ENCODE data around the gene MPPED2.

Gene MPPED2

GRCh38 chr11:30485756-30486155, 100.4 kb downstream of the MPPED2 start:
- H3K4me2 ChIP-seq (ENCODE audit: low read length): no peak overlapping the region
- H3K27ac ChIP-seq (ENCODE audit: low read length): no peak overlapping the region
- no peak overlapping the region for H3K9ac ChIP-seq (ENCODE audit: low read length)
- no peaks in the 10 kb centered on the region for H3K27me3 ChIP-seq (ENCODE audit: low read depth, low read length)
- no peak for TF ChIP-seq EZH2phosphoT487 (IDR thresholded peaks at IDR 0.05; ENCODE audit: low read depth)
- TF ChIP-seq, protein P1, sequence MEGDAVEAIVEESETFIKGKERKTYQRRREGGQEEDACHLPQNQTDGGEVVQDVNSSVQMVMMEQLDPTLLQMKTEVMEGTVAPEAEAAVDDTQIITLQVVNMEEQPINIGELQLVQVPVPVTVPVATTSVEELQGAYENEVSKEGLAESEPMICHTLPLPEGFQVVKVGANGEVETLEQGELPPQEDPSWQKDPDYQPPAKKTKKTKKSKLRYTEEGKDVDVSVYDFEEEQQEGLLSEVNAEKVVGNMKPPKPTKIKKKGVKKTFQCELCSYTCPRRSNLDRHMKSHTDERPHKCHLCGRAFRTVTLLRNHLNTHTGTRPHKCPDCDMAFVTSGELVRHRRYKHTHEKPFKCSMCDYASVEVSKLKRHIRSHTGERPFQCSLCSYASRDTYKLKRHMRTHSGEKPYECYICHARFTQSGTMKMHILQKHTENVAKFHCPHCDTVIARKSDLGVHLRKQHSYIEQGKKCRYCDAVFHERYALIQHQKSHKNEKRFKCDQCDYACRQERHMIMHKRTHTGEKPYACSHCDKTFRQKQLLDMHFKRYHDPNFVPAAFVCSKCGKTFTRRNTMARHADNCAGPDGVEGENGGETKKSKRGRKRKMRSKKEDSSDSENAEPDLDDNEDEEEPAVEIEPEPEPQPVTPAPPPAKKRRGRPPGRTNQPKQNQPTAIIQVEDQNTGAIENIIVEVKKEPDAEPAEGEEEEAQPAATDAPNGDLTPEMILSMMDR (IDR thresholded peaks at IDR 0.05; ENCODE audit: low read depth, low read length): no peak
- H3K9me3 ChIP-seq (ENCODE audit: insufficient read depth, low read length): no peaks in the 10 kb centered on the region
- H3K4me1 ChIP-seq (ENCODE audit: low read length): no peaks in the 10 kb centered on the region
- no peaks in the 10 kb centered on the region for H3K36me3 ChIP-seq (replicated peaks; ENCODE audit: low read depth, low read length)
- no peaks in the 10 kb centered on the region for H3K79me2 ChIP-seq (ENCODE audit: low read length)
- H4K20me1 ChIP-seq (ENCODE audit: insufficient read depth, low read length): no peaks in the 10 kb centered on the region
- H2AFZ ChIP-seq (ENCODE audit: low read depth, low read length): no peak overlapping the region
- H3K4me3 ChIP-seq (ENCODE audit: low read length): no peak overlapping the region

DNA sequence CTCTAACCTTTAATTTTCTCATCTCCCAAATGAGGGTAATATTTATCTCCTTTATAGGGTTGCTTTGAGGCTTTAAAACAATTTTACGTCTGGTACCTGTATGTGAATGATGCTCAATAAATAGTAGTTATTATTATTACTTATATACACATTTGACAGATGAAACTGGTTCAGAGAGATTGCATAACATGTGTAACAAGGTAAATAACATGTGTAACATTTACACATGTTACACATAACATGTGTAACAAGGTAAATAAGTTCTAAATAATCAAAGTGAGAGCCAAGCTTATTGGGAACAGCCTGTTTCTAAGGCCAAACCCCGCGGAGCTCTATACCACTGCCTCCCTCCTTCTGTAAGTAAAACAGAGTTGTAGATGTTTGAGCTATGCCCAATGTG, 100.9 kb downstream of the MPPED2 start:
- no peak for TF ChIP-seq EZH2phosphoT487 (IDR thresholded peaks at IDR 0.05; ENCODE audit: low read depth)
- TF ChIP-seq, protein P1 (IDR thresholded peaks at IDR 0.05; ENCODE audit: low read depth, low read length): no peak
- no peak overlapping the region for H3K27ac ChIP-seq (ENCODE audit: low read length)
- no peak overlapping the region for H3K4me3 ChIP-seq (ENCODE audit: low read length)
- H3K27me3 ChIP-seq (ENCODE audit: low read depth, low read length): no peaks in the 10 kb centered on the region
- H2AFZ ChIP-seq (ENCODE audit: low read depth, low read length): no peak overlapping the region
- no peaks in the 10 kb centered on the region for H3K9me3 ChIP-seq (ENCODE audit: insufficient read depth, low read length)
- no peaks in the 10 kb centered on the region for H3K36me3 ChIP-seq (replicated peaks; ENCODE audit: low read depth, low read length)
- H4K20me1 ChIP-seq (ENCODE audit: insufficient read depth, low read length): no peaks in the 10 kb centered on the region
- no peaks in the 10 kb centered on the region for H3K79me2 ChIP-seq (ENCODE audit: low read length)
- H3K9ac ChIP-seq (ENCODE audit: low read length): no peak overlapping the region
- no peaks in the 10 kb centered on the region for H3K4me1 ChIP-seq (ENCODE audit: low read length)
- H3K4me2 ChIP-seq (ENCODE audit: low read length): no peak overlapping the region

DNA sequence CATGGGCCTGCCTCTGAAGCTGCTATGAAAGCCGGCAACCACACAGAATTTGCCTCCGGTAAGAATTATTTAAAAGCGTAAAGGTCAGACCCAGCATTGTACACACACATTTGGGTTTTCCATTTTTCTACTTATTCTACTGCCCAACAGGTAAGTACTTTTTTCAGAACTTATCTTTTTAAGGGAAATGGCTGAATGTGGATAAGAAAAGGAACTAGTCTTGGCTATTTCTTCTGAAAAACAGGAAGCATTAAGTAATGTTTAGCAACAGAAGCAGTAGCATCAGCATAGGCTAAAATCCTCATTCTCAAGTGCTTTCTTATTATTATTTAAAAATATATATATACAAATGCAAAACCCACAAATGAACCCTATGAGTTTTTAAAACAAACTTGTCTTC, 103.1 kb downstream of the MPPED2 start:
- Histone ChIP-seq H3K9me3 (ENCODE audit: insufficient read depth, low read length) (no peaks in the 10 kb centered on the region), H3K9ac (ENCODE audit: low read length) (no peak overlapping the region), H3K79me2 (ENCODE audit: low read length) (no peaks in the 10 kb centered on the region), H3K4me1 (ENCODE audit: low read length) (no peaks in the 10 kb centered on the region), H3K36me3 (replicated peaks; ENCODE audit: low read depth, low read length) (no peaks in the 10 kb centered on the region), H2AFZ (ENCODE audit: low read depth, low read length) (no peak overlapping the region), H3K4me3 (ENCODE audit: low read length) (no peak overlapping the region), H4K20me1 (ENCODE audit: insufficient read depth, low read length) (no peaks in the 10 kb centered on the region), H3K27ac (ENCODE audit: low read length) (no peak overlapping the region), H3K4me2 (ENCODE audit: low read length) (no peak overlapping the region), H3K27me3 (ENCODE audit: low read depth, low read length) (no peaks in the 10 kb centered on the region)
- TF ChIP-seq, protein P1 (IDR thresholded peaks at IDR 0.05; ENCODE audit: low read depth, low read length): no peak

DNA sequence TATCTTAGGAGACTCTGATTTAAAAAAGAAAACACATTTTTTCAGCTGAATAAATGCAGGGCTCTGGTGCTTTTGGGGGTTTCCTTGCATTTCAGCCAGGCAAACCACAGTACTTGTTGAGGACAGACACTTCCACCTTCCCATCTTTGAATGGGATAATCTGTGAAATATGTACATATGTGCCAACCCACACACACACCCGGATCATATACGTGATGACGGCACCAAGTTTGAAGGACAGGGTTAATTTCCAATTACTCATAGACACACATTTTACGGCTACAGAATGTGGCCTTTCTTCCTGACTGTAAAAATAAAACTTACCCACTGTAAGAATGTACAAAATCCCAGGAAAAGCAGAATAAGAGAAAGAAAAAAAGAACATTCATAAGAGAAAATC, 104.4 kb downstream of the MPPED2 start:
- Histone ChIP-seq H3K4me1 (ENCODE audit: low read length) (no peaks in the 10 kb centered on the region), H3K4me2 (ENCODE audit: low read length) (no peak overlapping the region), H3K9ac (ENCODE audit: low read length) (no peak overlapping the region), H3K79me2 (ENCODE audit: low read length) (no peaks in the 10 kb centered on the region), H3K4me3 (ENCODE audit: low read length) (no peak overlapping the region), H4K20me1 (ENCODE audit: insufficient read depth, low read length) (no peaks in the 10 kb centered on the region), H3K36me3 (replicated peaks; ENCODE audit: low read depth, low read length) (no peaks in the 10 kb centered on the region), H2AFZ (ENCODE audit: low read depth, low read length) (no peak overlapping the region), H3K27ac (ENCODE audit: low read length) (no peak overlapping the region), H3K27me3 (ENCODE audit: low read depth, low read length) (no peaks in the 10 kb centered on the region), H3K9me3 (ENCODE audit: insufficient read depth, low read length) (no peaks in the 10 kb centered on the region)
- TF ChIP-seq, protein P1 (IDR thresholded peaks at IDR 0.05; ENCODE audit: low read depth, low read length): no peak

Measured in OCI-LY3 (cell line).